Chondrocyte (in vitro differentiated cells): ENCODE measurements around the gene SLC9A7. TPM values are rescaled to one million over a fixed set of nuclear protein-coding genes. Genes with fewer than 3 reads are reported as not detected.

Source experiments
- DNase-seq: peaks from one replicate; pipeline ENCODE4 v3.0.0; 2021; ENCODE audit warnings: mixed read lengths, low spot score
- H3K27ac Mint-ChIP-seq: one replicate; pipeline ENCODE4 v1.8.0; 2021; ENCODE audit warnings: mild to moderate bottlenecking, moderate library complexity, mixed read lengths; ENCODE audit not compliant: unreplicated experiment
- H3K27me3 Mint-ChIP-seq: 2 replicates; pipeline ENCODE4 v1.8.0; 2021; ENCODE audit warnings: low read depth, mixed read lengths
- H3K36me3 Mint-ChIP-seq: 2 replicates; pipeline ENCODE4 v1.8.0; 2021; ENCODE audit warnings: low read depth, mixed read lengths
- H3K4me1 Mint-ChIP-seq: 2 replicates; pipeline ENCODE4 v1.8.0; 2021; ENCODE audit warnings: low read depth, mild to moderate bottlenecking, mixed read lengths
- H3K4me3 Mint-ChIP-seq: one replicate; pipeline ENCODE4 v1.8.0; 2021; ENCODE audit warnings: mild to moderate bottlenecking, moderate library complexity, mixed read lengths; ENCODE audit not compliant: unreplicated experiment
- H3K9me3 Mint-ChIP-seq: 2 replicates; pipeline ENCODE4 v1.8.0; 2021; ENCODE audit warnings: low read depth, mixed read lengths
- long read RNA-seq: library from polyadenylated mRNA; stranded (forward); transcript quantifications from one replicate; pipeline ENCODE4 v2.0.0, GENCODE V29; 2021
- total RNA-seq: library from RNA; stranded (reverse); gene quantifications from 3 replicates; pipeline ENCODE4 v1.2.1, GENCODE V29; 2021
- TF ChIP-seq, protein P1 (sequence below): fragments of 200-600 bp; sonication (generic); IDR thresholded peaks from 2 replicates; pipeline ENCODE4 v1.5.0; 2021; ENCODE audit warnings: antibody characterized with exemption, mild to moderate bottlenecking, moderate library complexity

The SLC9A7 gene
- 4.2 to 6.1 TPM (median 5.4 TPM) in 3 replicates for total RNA-seq
- long read RNA-seq, full-length matches to known transcripts = 5 of 6 reads
- long read RNA-seq, partial matches to known transcripts = 0 of 6 reads
- long read RNA-seq, other reads (novel, unspliced or antisense) = 1 of 6 reads

DNA sequence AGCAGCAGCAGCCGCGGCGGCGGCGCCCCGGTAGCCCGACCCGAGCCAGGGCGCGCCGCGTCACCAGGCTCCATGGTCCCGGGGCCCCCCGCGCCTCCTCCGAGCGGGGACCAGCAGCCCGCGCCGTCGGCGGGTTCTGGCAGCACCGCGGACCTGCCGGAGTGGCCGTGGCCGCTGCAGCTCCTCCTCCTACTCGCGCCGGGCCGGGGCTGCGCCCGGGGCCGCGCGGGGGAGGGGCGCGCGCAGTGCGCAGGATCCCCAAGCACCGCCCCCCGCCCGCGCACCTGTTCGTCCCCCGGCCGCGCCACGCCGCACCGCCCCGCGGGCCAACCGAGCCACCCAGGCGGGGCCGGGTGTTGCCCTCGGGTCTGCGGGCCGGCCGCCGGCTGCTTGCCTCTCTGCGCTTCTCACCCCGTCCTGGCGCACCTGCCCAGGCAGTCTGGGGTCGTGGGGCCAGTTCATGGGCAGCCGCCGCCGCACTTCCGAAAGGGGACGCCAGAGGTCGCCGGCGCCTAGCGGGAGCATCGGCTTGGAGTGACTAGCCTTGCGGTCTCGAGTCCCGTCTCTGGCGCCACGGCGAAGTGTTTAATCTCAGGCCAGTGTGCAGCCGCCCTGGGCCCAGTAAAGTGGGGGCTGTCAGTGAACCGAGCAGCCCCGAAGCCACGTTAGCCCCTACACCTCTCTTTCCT, at the start of gene SLC9A7:
Gene SLC9A7 (minus strand): TSS at position 163 of the 689 bp plus-strand sequence. CDS start 89 bp downstream, at position 74.
- TF ChIP-seq, protein P1, sequence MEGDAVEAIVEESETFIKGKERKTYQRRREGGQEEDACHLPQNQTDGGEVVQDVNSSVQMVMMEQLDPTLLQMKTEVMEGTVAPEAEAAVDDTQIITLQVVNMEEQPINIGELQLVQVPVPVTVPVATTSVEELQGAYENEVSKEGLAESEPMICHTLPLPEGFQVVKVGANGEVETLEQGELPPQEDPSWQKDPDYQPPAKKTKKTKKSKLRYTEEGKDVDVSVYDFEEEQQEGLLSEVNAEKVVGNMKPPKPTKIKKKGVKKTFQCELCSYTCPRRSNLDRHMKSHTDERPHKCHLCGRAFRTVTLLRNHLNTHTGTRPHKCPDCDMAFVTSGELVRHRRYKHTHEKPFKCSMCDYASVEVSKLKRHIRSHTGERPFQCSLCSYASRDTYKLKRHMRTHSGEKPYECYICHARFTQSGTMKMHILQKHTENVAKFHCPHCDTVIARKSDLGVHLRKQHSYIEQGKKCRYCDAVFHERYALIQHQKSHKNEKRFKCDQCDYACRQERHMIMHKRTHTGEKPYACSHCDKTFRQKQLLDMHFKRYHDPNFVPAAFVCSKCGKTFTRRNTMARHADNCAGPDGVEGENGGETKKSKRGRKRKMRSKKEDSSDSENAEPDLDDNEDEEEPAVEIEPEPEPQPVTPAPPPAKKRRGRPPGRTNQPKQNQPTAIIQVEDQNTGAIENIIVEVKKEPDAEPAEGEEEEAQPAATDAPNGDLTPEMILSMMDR = peak; percentile 84
- H3K4me1 Mint-ChIP-seq = peaks cover 12% of the 10 kb centered on the region

DNA sequence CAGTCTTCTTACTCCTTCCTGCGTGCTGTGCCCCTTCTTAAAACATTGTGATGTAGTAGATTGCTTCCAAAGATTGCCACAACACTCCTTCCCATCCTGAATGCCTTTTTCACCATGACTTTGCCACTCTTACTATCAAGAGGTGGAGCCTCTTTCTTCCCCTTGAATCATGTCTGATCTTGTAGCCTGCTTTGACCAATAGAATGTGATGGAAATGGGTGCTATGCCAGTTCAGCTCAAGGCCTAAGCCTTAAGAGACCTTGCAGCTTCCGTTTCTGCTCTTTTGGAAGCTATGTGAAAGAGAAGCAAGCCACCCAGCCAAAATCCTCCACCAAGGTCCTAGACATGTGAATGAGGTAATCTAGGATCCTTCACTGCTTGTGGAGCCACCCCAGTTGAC, 46.4 kb upstream of the SLC9A7 start:
- Mint-ChIP-seq H3K4me1 (no peaks in the 10 kb centered on the region), H3K9me3 (peaks cover 14% of the 10 kb centered on the region)

More for the DNA sequence above, at the start of gene SLC9A7:
- H3K9me3 Mint-ChIP-seq = peaks cover 14% of the 10 kb centered on the region
- no peaks in the 10 kb centered on the region for H3K36me3 Mint-ChIP-seq
- peak within 1 kb of the TSS; percentile 57 for H3K27ac Mint-ChIP-seq
- DNase-seq = peak; percentile 91
- H3K27me3 Mint-ChIP-seq = no peaks in the 10 kb centered on the region
- peak within 1 kb of the TSS; percentile 75 for H3K4me3 Mint-ChIP-seq

DNA sequence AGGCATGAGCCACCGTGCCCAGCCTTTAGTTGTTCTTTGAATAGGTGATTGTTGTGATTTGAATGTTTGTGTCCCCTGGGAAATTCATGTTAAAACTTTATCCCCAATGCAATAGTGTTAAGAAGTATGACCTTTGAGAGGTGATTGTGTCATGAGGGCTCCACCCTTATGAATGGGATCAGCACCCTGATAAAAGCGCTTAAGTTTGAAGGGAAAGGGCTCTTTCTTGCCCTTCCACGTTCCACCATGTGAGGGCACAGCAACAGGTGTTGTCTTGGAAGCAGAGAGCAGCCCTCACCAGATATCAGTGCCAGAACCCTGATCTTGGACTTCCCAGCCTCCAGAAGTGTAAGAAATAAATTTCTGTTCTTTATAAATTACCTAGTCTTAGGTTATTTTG, 44.2 kb upstream of the SLC9A7 start:
- peaks cover 2% of the 10 kb centered on the region for H3K9me3 Mint-ChIP-seq

More for the DNA sequence above, 46.4 kb upstream of the SLC9A7 start:
- Mint-ChIP-seq H3K36me3 (no peaks in the 10 kb centered on the region), H3K27me3 (no peaks in the 10 kb centered on the region), H3K4me3 (no peak overlapping the region), H3K27ac (no peak overlapping the region)
- DNase-seq = no peak
- TF ChIP-seq, protein P1 = no peak

DNA sequence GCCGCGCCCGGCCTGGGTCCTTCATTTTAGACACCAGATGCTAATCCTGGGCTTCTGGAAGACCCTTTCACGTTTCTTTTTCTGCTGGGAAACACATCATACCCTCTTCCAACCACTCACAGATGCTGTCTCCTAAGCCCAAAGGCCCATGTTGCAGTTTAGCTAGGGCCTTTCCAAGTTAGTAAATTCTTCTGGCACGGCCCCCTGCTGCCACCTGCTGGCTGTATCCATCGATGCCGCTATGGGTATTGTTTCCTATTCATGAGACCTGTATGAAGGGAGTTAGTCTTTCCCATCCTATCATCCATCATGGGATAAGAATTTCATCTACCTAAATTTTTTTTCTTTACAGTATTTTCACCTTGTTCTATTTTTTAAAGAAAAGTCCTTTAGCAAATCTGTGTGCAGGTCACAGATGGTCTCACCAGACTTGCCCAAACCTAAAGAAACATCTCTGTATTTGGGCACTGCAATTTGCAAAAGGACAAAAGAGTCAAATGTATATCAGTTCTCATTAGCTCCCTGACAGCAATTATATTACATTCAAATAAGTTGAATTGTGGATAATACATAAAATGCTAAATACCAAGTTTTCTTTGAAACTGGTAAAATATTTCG, 37.8 kb upstream of the SLC9A7 start:
- Mint-ChIP-seq H3K27me3 (no peaks in the 10 kb centered on the region), H3K36me3 (no peaks in the 10 kb centered on the region), H3K27ac (no peak overlapping the region), H3K9me3 (peaks cover 2% of the 10 kb centered on the region), H3K4me3 (no peak overlapping the region), H3K4me1 (peaks cover 15% of the 10 kb centered on the region)
- TF ChIP-seq, protein P1 = peak; percentile 82
- DNase-seq = no peak

More for the DNA sequence above, 44.2 kb upstream of the SLC9A7 start:
- DNase-seq = no peak
- no peaks in the 10 kb centered on the region for H3K4me1 Mint-ChIP-seq
- TF ChIP-seq, protein P1 = peak; percentile 46
- H3K27ac Mint-ChIP-seq = no peak overlapping the region
- no peak overlapping the region for H3K4me3 Mint-ChIP-seq
- H3K27me3 Mint-ChIP-seq = no peaks in the 10 kb centered on the region
- H3K36me3 Mint-ChIP-seq = no peaks in the 10 kb centered on the region

DNA sequence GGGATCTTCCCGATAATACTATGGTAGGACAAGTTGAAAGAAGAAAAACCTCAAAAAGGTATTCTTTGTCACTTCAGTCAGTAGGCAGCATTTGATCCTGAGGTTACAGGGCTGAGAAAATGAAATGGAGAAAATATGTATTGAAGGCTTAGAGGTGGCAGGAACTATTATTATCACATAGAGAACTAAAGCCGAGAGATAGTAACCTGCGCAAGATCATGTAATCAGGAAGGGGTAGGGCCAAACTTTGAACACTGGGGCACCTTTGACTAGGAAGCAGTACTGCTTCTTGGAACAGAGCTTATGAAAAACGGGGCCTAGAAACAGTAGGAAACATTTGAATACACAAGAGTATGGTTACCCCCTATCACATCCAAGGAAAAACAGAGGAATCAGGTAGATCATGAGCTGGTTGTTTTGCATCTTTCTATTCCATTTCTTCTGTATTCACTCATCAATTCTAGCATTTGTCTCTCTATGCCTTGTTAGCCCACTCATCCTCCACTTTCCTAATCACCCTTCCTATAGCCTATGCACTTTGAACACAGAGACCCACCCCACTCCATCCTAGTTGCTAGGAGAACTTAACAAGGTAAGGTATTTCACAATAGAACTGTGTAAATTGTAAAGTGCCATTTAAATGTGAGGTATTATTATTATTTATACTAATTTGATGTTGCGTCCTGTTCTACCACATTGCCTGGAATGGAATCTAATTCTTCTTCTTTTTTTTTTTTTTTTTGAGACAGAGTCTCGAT, 34.6 kb upstream of the SLC9A7 start:
- no peak overlapping the region for H3K27ac Mint-ChIP-seq
- TF ChIP-seq, protein P1 = no peak

More for the DNA sequence above, 34.6 kb upstream of the SLC9A7 start:
- no peak overlapping the region for H3K4me3 Mint-ChIP-seq
- no peaks in the 10 kb centered on the region for H3K36me3 Mint-ChIP-seq
- no peaks in the 10 kb centered on the region for H3K27me3 Mint-ChIP-seq
- H3K4me1 Mint-ChIP-seq = peaks cover 16% of the 10 kb centered on the region
- peaks cover 6% of the 10 kb centered on the region for H3K9me3 Mint-ChIP-seq
- DNase-seq = no peak
